Measurements from ENCODE around the gene RNF212B. TPM values are rescaled to one million over a fixed set of nuclear protein-coding genes. Genes with fewer than 3 reads are reported as not detected.

Gene RNF212B
- total and polyA plus RNA-seq, 9 donors = not detected

DNA sequence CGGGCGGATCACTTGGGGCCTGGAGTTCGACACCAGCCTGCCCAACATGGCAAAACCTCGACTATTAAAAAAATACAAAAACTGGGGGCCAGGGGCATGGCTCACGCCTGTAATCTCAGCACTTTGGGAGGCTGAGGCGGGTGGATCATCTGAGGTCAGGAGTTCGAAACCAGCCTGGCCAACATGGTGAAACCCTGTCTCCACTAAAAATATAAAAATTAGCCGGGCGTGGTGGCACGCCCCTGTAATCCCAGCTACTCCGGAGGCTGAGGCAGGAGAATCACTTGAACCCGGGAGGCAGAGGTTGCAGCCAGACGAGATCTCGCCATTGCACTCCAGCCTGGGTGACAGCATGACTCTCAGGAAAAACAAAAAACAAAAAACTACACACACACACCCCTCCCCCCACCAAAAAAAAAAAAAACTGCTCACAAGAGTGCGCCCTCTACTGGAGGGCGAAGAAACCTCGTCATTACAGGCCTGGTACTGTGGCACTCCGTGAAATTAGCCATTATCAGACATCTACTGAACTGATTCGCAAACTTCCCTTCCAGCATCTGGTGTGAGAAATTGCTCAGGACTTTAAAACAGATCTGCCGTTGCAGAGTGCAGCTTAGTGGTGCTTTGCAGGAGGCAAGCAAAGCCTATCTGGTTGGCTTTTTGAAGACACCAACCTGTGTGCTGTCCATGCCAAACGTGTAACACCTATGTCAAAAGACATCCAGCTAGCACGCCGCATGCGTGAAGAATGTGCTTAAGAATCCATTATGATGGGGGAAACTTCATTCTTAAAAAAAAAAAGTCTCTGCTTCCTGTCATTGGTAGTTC is 57.2 kb downstream of the RNF212B start:
- no peaks in the 10 kb centered on the region for H3K4me1 ChIP-seq (ENCODE audit: insufficient read depth)
- DNase-seq = peak in 2 of 5 donors; percentile 49 to 50
- H3K4me3 ChIP-seq = no peak overlapping the region
- no peaks in the 10 kb centered on the region for H3K27me3 ChIP-seq
- no peak overlapping the region for H3K27ac ChIP-seq
- no peak for TF ChIP-seq POLR2A (IDR thresholded peaks at IDR 0.05)
- TF ChIP-seq EP300 (IDR thresholded peaks at IDR 0.05) = no peak
- TF ChIP-seq, protein P1, sequence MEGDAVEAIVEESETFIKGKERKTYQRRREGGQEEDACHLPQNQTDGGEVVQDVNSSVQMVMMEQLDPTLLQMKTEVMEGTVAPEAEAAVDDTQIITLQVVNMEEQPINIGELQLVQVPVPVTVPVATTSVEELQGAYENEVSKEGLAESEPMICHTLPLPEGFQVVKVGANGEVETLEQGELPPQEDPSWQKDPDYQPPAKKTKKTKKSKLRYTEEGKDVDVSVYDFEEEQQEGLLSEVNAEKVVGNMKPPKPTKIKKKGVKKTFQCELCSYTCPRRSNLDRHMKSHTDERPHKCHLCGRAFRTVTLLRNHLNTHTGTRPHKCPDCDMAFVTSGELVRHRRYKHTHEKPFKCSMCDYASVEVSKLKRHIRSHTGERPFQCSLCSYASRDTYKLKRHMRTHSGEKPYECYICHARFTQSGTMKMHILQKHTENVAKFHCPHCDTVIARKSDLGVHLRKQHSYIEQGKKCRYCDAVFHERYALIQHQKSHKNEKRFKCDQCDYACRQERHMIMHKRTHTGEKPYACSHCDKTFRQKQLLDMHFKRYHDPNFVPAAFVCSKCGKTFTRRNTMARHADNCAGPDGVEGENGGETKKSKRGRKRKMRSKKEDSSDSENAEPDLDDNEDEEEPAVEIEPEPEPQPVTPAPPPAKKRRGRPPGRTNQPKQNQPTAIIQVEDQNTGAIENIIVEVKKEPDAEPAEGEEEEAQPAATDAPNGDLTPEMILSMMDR (IDR thresholded peaks at IDR 0.05) = peak; percentile 56 to 65 (median 60)
- WGBS, 3 donors = 20 to 24% (median 20%) methylated on average over 24 of the region's 24 CpGs
- intact Hi-C loops (cut with DNase I) = loop anchor here in 1 of 4 donors (10.0 kb wide), 1 partner anchor 170 kb away; no protein-coding TSS in a partner anchor
- H3K36me3 ChIP-seq = no peaks in the 10 kb centered on the region
- no peaks in the 10 kb centered on the region for H3K9me3 ChIP-seq

DNA sequence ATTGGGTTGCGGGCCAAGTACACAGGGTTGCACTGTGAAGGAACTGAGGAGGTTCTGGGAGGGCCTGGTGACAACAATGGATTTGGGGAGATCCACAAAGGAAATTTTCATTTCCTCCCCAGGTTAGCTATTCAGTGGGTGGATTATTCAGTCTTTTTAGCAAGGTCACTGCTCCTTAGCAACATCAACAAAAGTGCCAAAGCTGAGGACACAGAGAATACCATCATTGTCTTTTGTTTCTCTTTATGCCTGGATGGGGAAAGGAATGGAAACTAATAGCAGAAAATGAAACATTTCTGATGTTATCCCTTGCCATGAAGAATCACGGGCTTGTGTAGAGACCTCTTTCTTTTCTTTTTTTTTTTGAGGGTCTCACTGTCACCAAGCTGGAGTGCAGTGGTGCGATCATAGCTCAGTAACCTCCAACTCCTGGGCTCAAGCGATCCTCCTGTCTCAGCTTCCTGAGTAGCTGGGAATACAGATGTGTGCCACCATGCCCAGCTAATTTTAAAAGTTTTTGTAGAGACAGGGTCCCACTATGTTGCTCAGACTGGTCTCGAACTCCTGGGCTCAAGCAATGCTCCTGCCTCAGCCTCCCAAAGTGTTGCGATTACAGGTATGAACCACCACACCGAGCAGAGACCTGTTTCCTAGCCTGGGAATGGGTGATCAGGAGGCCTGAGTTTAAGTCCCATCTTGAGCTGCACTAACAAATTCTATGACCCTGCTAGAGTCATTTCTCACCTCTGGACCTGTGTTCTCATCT is 58.5 kb downstream of the RNF212B start:
- WGBS, 3 donors = 84% methylated on average over 7 of the region's 7 CpGs
- Histone ChIP-seq H3K27me3 (no peaks in the 10 kb centered on the region), H3K36me3 (no peaks in the 10 kb centered on the region), H3K27ac (no peak overlapping the region), H3K9me3 (no peaks in the 10 kb centered on the region), H3K4me3 (no peak overlapping the region), H3K4me1 (ENCODE audit: insufficient read depth) (no peaks in the 10 kb centered on the region)
- intact Hi-C loops (cut with DNase I) = loop anchor here in 1 of 4 donors (10.0 kb wide), 1 partner anchor 171 kb away; no protein-coding TSS in a partner anchor
- no peak for DNase-seq
- TF ChIP-seq, protein P1 (IDR thresholded peaks at IDR 0.05) = no peak
- no peak for TF ChIP-seq POLR2A (IDR thresholded peaks at IDR 0.05)

DNA sequence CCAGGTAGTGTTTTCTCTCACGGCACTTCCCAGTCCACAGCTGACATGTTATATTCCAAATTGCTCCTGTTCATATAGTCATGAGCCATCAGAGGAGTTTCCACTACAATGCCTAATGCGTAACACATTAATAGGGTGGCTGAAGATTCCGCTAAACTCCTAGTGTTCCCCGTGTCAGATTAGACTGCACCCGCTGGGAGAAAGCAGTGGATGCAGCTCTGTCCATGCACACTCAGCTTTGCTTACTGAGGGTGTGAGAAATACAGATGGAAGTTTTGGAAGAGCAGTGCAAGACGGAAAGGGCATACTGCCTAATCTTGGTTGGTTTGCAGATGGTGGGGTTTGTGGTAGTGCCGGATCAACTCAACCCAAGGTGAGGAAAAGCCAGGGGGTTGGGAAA is 59.4 kb downstream of the RNF212B start:
- no peaks in the 10 kb centered on the region for H3K27me3 ChIP-seq
- no peaks in the 10 kb centered on the region for H3K4me1 ChIP-seq (ENCODE audit: insufficient read depth)
- TF ChIP-seq EP300 (IDR thresholded peaks at IDR 0.05) = no peak
- no peak for TF ChIP-seq POLR2A (IDR thresholded peaks at IDR 0.05)
- TF ChIP-seq, protein P1 (IDR thresholded peaks at IDR 0.05) = no peak
- intact Hi-C loops (cut with DNase I) = loop anchor here in 1 of 4 donors (10.0 kb wide), 1 partner anchor 172 kb away; no protein-coding TSS in a partner anchor
- H3K27ac ChIP-seq = no peak overlapping the region
- H3K36me3 ChIP-seq = no peaks in the 10 kb centered on the region
- WGBS, 3 donors = 79 to 81% (median 80%) methylated on average over 7 of the region's 7 CpGs
- H3K4me3 ChIP-seq = no peak overlapping the region
- no peaks in the 10 kb centered on the region for H3K9me3 ChIP-seq
- DNase-seq = no peak

DNA sequence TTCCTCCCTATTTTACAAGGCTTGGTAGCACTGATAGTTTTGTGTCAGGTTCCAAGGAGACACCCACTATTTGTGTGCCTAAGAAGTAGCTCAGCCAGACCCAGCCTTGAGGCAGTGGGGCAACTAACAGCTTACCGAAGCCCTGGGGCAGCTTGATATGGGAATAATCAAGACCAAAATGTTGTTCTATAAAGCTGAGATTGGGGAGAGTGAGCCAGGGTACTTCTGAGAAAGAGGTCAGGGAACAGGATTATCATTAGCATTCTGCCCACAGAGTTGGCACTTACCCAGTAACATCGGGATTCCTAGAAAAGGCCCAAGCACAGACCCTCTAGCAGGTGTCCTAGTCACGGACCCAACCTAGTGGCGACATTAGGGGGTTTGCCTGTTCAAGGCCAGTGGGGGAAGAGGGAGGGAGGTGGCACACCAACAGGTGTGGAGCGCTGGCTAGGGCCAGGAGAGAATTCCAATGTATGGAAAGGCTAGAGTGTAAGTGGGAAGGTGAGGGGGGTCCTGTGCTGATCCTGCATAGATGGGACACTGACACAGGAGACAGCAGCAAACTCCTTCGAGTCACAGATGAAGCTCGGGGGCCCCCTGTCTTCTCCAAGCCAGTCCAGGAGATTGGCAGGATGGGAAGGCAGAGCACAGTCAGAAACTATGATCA is 60.0 kb downstream of the RNF212B start:
- TF ChIP-seq, protein P1 (IDR thresholded peaks at IDR 0.05) = no peak
- TF ChIP-seq POLR2A (IDR thresholded peaks at IDR 0.05) (no peak), EP300 (IDR thresholded peaks at IDR 0.05) (no peak)
- H3K27ac ChIP-seq = no peak overlapping the region
- intact Hi-C loops (cut with DNase I) = loop anchor here in 1 of 4 donors (10.0 kb wide), 1 partner anchor 173 kb away; no protein-coding TSS in a partner anchor
- WGBS, 3 donors = 75 to 81% (median 76%) methylated on average over 7 of the region's 7 CpGs
- H3K36me3 ChIP-seq = no peaks in the 10 kb centered on the region
- DNase-seq = peak in 1 of 5 donors; percentile 19
- H3K27me3 ChIP-seq = no peaks in the 10 kb centered on the region
- no peak overlapping the region for H3K4me3 ChIP-seq
- no peaks in the 10 kb centered on the region for H3K4me1 ChIP-seq (ENCODE audit: insufficient read depth)
- no peaks in the 10 kb centered on the region for H3K9me3 ChIP-seq
